Pancreas (tissue), 10 donors: ENCODE data around the gene FST. TPM values are rescaled to one million over a fixed set of nuclear protein-coding genes. Genes with fewer than 3 reads are reported as not detected.

ENCODE experiments used
- ATAC-seq, 4 donors: fragments of 200-7000 bp; cut with Tn5 transposase; one replicate each; pipeline versions ENCODE4 v1.8.0 to v1.9.1; 2020; ENCODE audit warnings: mild to moderate bottlenecking in 4 of 4, moderate library complexity in 4 of 4
- DNase-seq, 6 donors: peaks; one replicate each; pipeline ENCODE4 v3.0.0-alpha.2; 2020
- FAIRE-seq: peaks from 2 replicates; lab custom pipeline; 2012; peaks lifted over from hg19 to GRCh38; lab: Jason Lieb, UNC
- H3K27ac ChIP-seq, 4 donors: fragments of 200-600 bp; sonication (generic); 1 replicate in 3 of 4; 2 replicates in 1 of 4; pipeline versions ENCODE4 v1.5.0 to v1.8.0; 2020
- H3K27me3 ChIP-seq, 4 donors: fragments of 200-600 bp; one replicate each; pipeline ENCODE4 v1.8.0; 2021
- H3K36me3 ChIP-seq, 3 donors: fragments of 200-600 bp; sonication (generic) in 1 of 3; one replicate each; pipeline versions ENCODE4 v1.5.0 to v1.8.0; 2020 to 2021
- H3K4me1 ChIP-seq, 3 donors: fragments of 200-600 bp; one replicate each; pipeline ENCODE4 v1.8.0; 2021
- H3K4me3 ChIP-seq, 4 donors: fragments of 200-600 bp; sonication (generic) in 2 of 4; one replicate each; pipeline versions ENCODE4 v1.5.0 to v1.8.0; 2020 to 2021
- H3K9me3 ChIP-seq, 4 donors: fragments of 200-600 bp; one replicate each; pipeline ENCODE4 v1.8.0; 2021
- WGBS, 2 donors: extraction: QIAGEN DNeasy Blood & Tissue Kit; methylation state at CpG; one replicate each; pipeline ENCODE4 v1.1.7; 2013; 5-methylcytosine and 5-hydroxymethylcytosine counted together
- intact Hi-C, 3 donors: fragments of 100-400 bp; cut with DNase I; formaldehyde crosslinking; loops; one replicate each; pipeline versions ENCODE4 v1.11.1 to v1.14.2; 2022
- polyA plus RNA-seq, 2 donors: library from polyadenylated mRNA; stranded (reverse); fragments of 200-250 nt; gene quantifications; one replicate each; pipeline ENCODE4 v1.2.3, GENCODE V29; 2013
- total RNA-seq, 6 donors: library from RNA; stranded (reverse); fragmentation: NEBNext Ultra II Directional in 4 of 6; extraction: Animal tissue kit (Norgen Biotek cat#: 25700) in 4 of 6; gene quantifications; one replicate each; pipeline versions ENCODE4 v1.2.1 to v1.2.4, GENCODE V29; 2021 to 2023
- TF ChIP-seq, protein P1 (sequence below), 4 donors: fragments of 200-600 bp; sonication (generic) in 3 of 4; IDR thresholded peaks; one replicate each; pipeline versions ENCODE4 v1.5.0 to v1.8.0; 2021; ENCODE audit warnings: antibody characterized with exemption in 4 of 4
- donor health status: healthy with polysubstance abuse.
- donor health status: DM: no; HTN: no; CAD: no; lungs with moderate emphysema.
- donor health status: DM: no; HTN: no; CAD: no.
- donor health status: control.
- donor health status: control.
- donor health status: Bipolar disorder and iron deficiency.
- donor health status: DM: yes; HTN: yes; CAD: no.
- donor health status: DM: no; HTN: no; CAD: no.
- donor health status: DM: no; HTN: no; CAD: no.
- donor health status: DM: yes; HTN: yes; CAD: no.

Gene FST
- total and polyA plus RNA-seq, 8 donors: 0.45 to 1.8 (median 0.81) TPM; not detected in 1

GRCh38 chr5:53488195-53488722 lies 7.8 kb downstream of the FST start:
- Histone ChIP-seq H3K36me3 (no peaks in the 10 kb centered on the region), H3K4me1 (no peaks in the 10 kb centered on the region), H3K27ac (no peak overlapping the region), H3K4me3 (no peak overlapping the region), H3K9me3 (no peaks in the 10 kb centered on the region), H3K27me3 (peaks cover 0 to under 1% (median 0%) of the 10 kb centered on the region in 4 donors)
- FAIRE-seq (no peak), DNase-seq (no peak), ATAC-seq (no peak)
- WGBS, 2 donors: 58 to 66% methylated on average over 8 of the region's 8 CpGs
- TF ChIP-seq, protein P1, sequence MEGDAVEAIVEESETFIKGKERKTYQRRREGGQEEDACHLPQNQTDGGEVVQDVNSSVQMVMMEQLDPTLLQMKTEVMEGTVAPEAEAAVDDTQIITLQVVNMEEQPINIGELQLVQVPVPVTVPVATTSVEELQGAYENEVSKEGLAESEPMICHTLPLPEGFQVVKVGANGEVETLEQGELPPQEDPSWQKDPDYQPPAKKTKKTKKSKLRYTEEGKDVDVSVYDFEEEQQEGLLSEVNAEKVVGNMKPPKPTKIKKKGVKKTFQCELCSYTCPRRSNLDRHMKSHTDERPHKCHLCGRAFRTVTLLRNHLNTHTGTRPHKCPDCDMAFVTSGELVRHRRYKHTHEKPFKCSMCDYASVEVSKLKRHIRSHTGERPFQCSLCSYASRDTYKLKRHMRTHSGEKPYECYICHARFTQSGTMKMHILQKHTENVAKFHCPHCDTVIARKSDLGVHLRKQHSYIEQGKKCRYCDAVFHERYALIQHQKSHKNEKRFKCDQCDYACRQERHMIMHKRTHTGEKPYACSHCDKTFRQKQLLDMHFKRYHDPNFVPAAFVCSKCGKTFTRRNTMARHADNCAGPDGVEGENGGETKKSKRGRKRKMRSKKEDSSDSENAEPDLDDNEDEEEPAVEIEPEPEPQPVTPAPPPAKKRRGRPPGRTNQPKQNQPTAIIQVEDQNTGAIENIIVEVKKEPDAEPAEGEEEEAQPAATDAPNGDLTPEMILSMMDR (IDR thresholded peaks at IDR 0.05): no peak
- intact Hi-C loops: no loop called here

GRCh38 chr5:53490747-53491146 lies 10.3 kb downstream of the FST start:
- TF ChIP-seq, protein P1 (IDR thresholded peaks at IDR 0.05): no peak
- ATAC-seq: no peak
- intact Hi-C loops: no loop called here
- Histone ChIP-seq H3K4me1 (no peaks in the 10 kb centered on the region), H3K27ac (no peak overlapping the region), H3K4me3 (no peak overlapping the region), H3K27me3 (peaks cover 0 to 3% (median 0%) of the 10 kb centered on the region in 4 donors), H3K36me3 (no peaks in the 10 kb centered on the region), H3K9me3 (no peaks in the 10 kb centered on the region)
- no peak for DNase-seq
- no peak for FAIRE-seq

GRCh38 chr5:53501054-53501453 lies 20.6 kb downstream of the FST start:
- H3K36me3 ChIP-seq: no peaks in the 10 kb centered on the region

GRCh38 chr5:53503562-53504218 lies 23.3 kb downstream of the FST start:
- intact Hi-C loops: no loop called here
- H3K9me3 ChIP-seq: no peaks in the 10 kb centered on the region
- TF ChIP-seq, protein P1 (IDR thresholded peaks at IDR 0.05): no peak
- no peak for ATAC-seq
- DNase-seq: no peak
- H3K36me3 ChIP-seq: no peaks in the 10 kb centered on the region
- no peak overlapping the region for H3K4me3 ChIP-seq
- WGBS, 2 donors: 54 to 69% methylated on average over 3 of the region's 3 CpGs
- no peak for FAIRE-seq
- H3K4me1 ChIP-seq: no peaks in the 10 kb centered on the region
- no peaks in the 10 kb centered on the region for H3K27me3 ChIP-seq
- H3K27ac ChIP-seq: no peak overlapping the region

More at GRCh38 chr5:53501054-53501453, 20.6 kb downstream of the FST start:
- no peaks in the 10 kb centered on the region for H3K4me1 ChIP-seq
- intact Hi-C loops: no loop called here
- H3K9me3 ChIP-seq: no peaks in the 10 kb centered on the region
- no peak for ATAC-seq
- TF ChIP-seq, protein P1 (IDR thresholded peaks at IDR 0.05): no peak
- WGBS, 2 donors: 22 to 25% methylated on average over 2 of the region's 2 CpGs
- H3K27me3 ChIP-seq: no peaks in the 10 kb centered on the region
- FAIRE-seq: no peak
- DNase-seq: no peak
- H3K27ac ChIP-seq: no peak overlapping the region
- H3K4me3 ChIP-seq: no peak overlapping the region

DNA sequence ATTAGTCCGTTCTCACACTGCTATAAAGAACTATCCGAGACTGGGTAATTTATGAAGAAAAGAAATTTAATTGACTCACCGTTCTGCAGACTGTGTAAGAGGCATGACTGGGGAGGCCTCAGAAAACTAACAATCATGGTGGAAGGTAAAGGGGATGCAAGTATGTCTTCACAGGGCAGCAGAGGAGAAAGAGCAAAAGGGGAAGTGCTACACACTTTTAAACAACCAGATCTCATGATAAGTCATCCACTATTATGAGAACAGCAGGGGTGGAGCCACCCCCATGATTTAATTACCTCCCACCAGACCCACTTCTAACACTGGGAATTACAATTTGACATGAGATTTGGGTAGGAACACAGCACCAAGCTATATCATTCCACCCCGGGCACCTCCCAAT lies 26.6 kb downstream of the FST start:
- H3K4me1 ChIP-seq: no peaks in the 10 kb centered on the region
- DNase-seq (no peak), ATAC-seq (no peak), FAIRE-seq (no peak)
- 69 to 80% methylated on average over 4 of the region's 4 CpGs for WGBS, 2 donors
- H3K27ac ChIP-seq: no peak overlapping the region
- no peaks in the 10 kb centered on the region for H3K9me3 ChIP-seq
- no peaks in the 10 kb centered on the region for H3K27me3 ChIP-seq
- no peak overlapping the region for H3K4me3 ChIP-seq
- intact Hi-C loops: no loop called here
- H3K36me3 ChIP-seq: no peaks in the 10 kb centered on the region
- TF ChIP-seq, protein P1 (IDR thresholded peaks at IDR 0.05): no peak
